ENCODE data around the gene NUP153. TPM values are rescaled to one million over a fixed set of nuclear protein-coding genes. Genes with fewer than 3 reads are reported as not detected.

NUP153 gene
- total and polyA plus RNA-seq, 2 of the 8 experiments (the other 6 are each of a cell fraction or from before 2014, with no cell fraction given), result 47.0 to 84.8 TPM

DNA sequence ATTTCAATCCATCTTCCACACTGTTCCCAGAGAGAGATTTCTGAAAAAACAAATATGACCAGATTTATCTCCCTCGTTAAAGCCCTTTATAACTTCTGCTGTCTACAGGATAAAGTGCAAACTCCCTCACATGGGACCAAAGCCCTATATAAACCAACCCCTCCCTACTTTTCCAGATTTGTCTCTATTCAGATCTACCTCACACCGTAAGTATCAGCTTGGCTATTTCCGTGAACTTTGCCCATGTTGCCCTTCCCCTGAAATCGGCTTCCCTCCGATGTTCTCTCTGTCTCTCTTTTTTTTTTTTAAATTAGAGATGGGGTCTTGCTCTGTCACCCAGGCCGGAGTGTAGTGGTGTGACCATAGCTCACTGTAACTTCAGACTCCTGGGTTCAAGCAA, 118.7 kb downstream of the NUP153 start:
- Histone ChIP-seq H4K8ac (ENCODE audit: extremely low read depth, insufficient read depth, low read length) (no peak overlapping the region), H3K9ac (replicated peaks in 1 of 4; ENCODE audit: extremely low read depth in 1 of 4, low read depth in 3 of 4, low read length in 3 of 4) (no peak overlapping the region), H3K56ac (replicated peaks; ENCODE audit: insufficient read length, low read depth, low read length) (no peak overlapping the region), H3K9me3 (ENCODE audit: insufficient read depth in 2 of 2, low read depth in 1 of 2, low read length in 1 of 2) (no peaks in the 10 kb centered on the region), H2AFZ (ENCODE audit: low read length) (no peak overlapping the region), H3K23me2 (ENCODE audit: low read depth, low read length) (peaks cover 3% of the 10 kb centered on the region; the same call in 1 of the 2 replicates), H3K4me2 (ENCODE audit: insufficient read depth in 1 of 2, low read depth in 2 of 2, low read length in 2 of 2) (no peak overlapping the region), H4K5ac (ENCODE audit: insufficient read length, low read depth, low read length) (no peak overlapping the region), H3K4me1 (replicated peaks in 1 of 4; ENCODE audit: control insufficient read depth in 3 of 4, insufficient read depth in 4 of 4, low read length in 3 of 4) (no peaks in the 10 kb centered on the region), H3K23ac (ENCODE audit: insufficient read length) (no peak overlapping the region), H2BK12ac (ENCODE audit: low read depth, low read length) (no peak overlapping the region), H3K4me3 (ENCODE audit: extremely low read depth in 1 of 4, insufficient read depth in 2 of 4, low read depth in 3 of 4, low read length in 4 of 4) (no peak overlapping the region), H4K91ac (replicated peaks; ENCODE audit: insufficient read length, low read length) (no peak overlapping the region), H3K79me1 (ENCODE audit: low read depth, low read length) (no peaks in the 10 kb centered on the region), H3K4ac (replicated peaks; ENCODE audit: insufficient read length, low read depth, low read length) (no peak overlapping the region), H2BK15ac (ENCODE audit: low read length) (no peak overlapping the region), H3K18ac (ENCODE audit: extremely low read depth, low read length) (no peak overlapping the region), H2BK120ac (replicated peaks; ENCODE audit: low read depth, low read length) (no peak overlapping the region), H3K27me3 (replicated peaks in 1 of 4; ENCODE audit: control insufficient read depth in 3 of 4, extremely low read depth in 1 of 4, insufficient read depth in 3 of 4, low read length in 3 of 4) (no peaks in the 10 kb centered on the region), H2AK5ac (ENCODE audit: low read depth, low read length) (no peak overlapping the region), H3K79me2 (ENCODE audit: control insufficient read depth in 1 of 2, insufficient read depth in 2 of 2, low read length in 2 of 2) (no peaks in the 10 kb centered on the region), H3K36me3 (ENCODE audit: control insufficient read depth in 2 of 4, insufficient read depth in 4 of 4, low read length in 3 of 4) (no peaks in the 10 kb centered on the region), H4K20me1 (replicated peaks in 1 of 2; ENCODE audit: control insufficient read depth in 1 of 2, insufficient read depth in 2 of 2, low read length in 2 of 2) (no peaks in the 10 kb centered on the region), H2BK5ac (ENCODE audit: low read depth, low read length) (no peak overlapping the region), H3K27ac (ENCODE audit: low read depth, low read length) (no peak overlapping the region), H2BK20ac (ENCODE audit: low read length) (no peak overlapping the region), H3K14ac (ENCODE audit: insufficient read length) (no peak overlapping the region)
- FAIRE-seq, result no peak
- ChIA-PET POLR2A (ENCODE audit: partially characterized antibody) (interaction anchor here (1.5 kb wide), 1 partner anchor 8 kb away, joined by 4 read pairs; no protein-coding TSS in a partner anchor), CTCF (ENCODE audit: partially characterized antibody) (interaction anchor here (0.8 to 1.7 kb wide), 3 partner anchors 12 to 420 kb away, joined by 3 to 7 read pairs (median 3); partner anchors contain the start of gene FAM8A1)
- 84% methylated on average over 5 of the region's 6 CpGs; no CpG with 5 or more reads in 1 of the 2 experiments for WGBS, 2 experiments (ENCODE audit: extremely low coverage in 1 of 2, insufficient coverage in 1 of 2, insufficient read length in 1 of 2, insufficient replicate concordance in 2 of 2, low coverage in 1 of 2, low lambda C conversion rate in 2 of 2, missing lambda C conversion rate in 1 of 2)
- DNase-seq (ENCODE audit: low read depth in 1 of 2, low spot score in 2 of 2), result no peak
- TF ChIP-seq CHD1 (IDR thresholded peaks at IDR 0.05; ENCODE audit: low read depth, low read length) (no peak), RNF2 (IDR thresholded peaks at IDR 0.05; ENCODE audit: borderline replicate concordance, low read depth, low read length, missing control alignments, poor library complexity, severe bottlenecking) (no peak), GTF2F1 (IDR thresholded peaks at IDR 0.05; ENCODE audit: borderline replicate concordance, low read depth, low read length) (no peak), RXRA (IDR thresholded peaks at IDR 0.05; ENCODE audit: insufficient read depth, low read depth, low read length) (no peak), HDAC6 (IDR thresholded peaks at IDR 0.05; ENCODE audit: low read depth, low read length) (no peak), POLR2A (IDR thresholded peaks at IDR 0.05; ENCODE audit: control extremely low read depth in 1 of 2, low read depth in 2 of 2, low read length in 2 of 2) (no peak), RFX5 (IDR thresholded peaks at IDR 0.05; ENCODE audit: borderline replicate concordance, low read depth, low read length) (no peak), KDM4A (IDR thresholded peaks at IDR 0.05; ENCODE audit: low read depth, low read length, severe bottlenecking) (no peak), KDM1A (IDR thresholded peaks at IDR 0.05; ENCODE audit: borderline replicate concordance, low read length) (no peak)
- TF ChIP-seq, protein P1, sequence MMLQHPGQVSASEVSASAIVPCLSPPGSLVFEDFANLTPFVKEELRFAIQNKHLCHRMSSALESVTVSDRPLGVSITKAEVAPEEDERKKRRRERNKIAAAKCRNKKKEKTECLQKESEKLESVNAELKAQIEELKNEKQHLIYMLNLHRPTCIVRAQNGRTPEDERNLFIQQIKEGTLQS (IDR thresholded peaks at IDR 0.05; ENCODE audit: insufficient read depth, low read depth, low read length), result no peak
- TF ChIP-seq, protein P2, sequence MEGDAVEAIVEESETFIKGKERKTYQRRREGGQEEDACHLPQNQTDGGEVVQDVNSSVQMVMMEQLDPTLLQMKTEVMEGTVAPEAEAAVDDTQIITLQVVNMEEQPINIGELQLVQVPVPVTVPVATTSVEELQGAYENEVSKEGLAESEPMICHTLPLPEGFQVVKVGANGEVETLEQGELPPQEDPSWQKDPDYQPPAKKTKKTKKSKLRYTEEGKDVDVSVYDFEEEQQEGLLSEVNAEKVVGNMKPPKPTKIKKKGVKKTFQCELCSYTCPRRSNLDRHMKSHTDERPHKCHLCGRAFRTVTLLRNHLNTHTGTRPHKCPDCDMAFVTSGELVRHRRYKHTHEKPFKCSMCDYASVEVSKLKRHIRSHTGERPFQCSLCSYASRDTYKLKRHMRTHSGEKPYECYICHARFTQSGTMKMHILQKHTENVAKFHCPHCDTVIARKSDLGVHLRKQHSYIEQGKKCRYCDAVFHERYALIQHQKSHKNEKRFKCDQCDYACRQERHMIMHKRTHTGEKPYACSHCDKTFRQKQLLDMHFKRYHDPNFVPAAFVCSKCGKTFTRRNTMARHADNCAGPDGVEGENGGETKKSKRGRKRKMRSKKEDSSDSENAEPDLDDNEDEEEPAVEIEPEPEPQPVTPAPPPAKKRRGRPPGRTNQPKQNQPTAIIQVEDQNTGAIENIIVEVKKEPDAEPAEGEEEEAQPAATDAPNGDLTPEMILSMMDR (IDR thresholded peaks at IDR 0.05; ENCODE audit: control extremely low read depth in 1 of 3, insufficient read depth in 1 of 3, low read depth in 1 of 3, low read length in 3 of 3), result no peak
